HG03103 (cell line): ENCODE results near the gene KRT71.
"Not testable (repeated sequence)": the region's sequence is repeated elsewhere in the genome, so short reads cannot be mapped to it uniquely, and the experiment has no call there.

Experiments used
- ATAC-seq: cut with Tn5 transposase; IDR thresholded peaks from one replicate; pipeline ENCODE4 v1.9.1; 2021; ENCODE audit warnings: low read depth; ENCODE audit not compliant: unreplicated experiment

The KRT71 gene

GRCh38 chr12:52500574-52500973, 52.4 kb downstream of the KRT71 start:
- ATAC-seq, result not testable (repeated sequence)

GRCh38 chr12:52499806-52500560, 53.0 kb downstream of the KRT71 start:
- ATAC-seq, result no peak

DNA sequence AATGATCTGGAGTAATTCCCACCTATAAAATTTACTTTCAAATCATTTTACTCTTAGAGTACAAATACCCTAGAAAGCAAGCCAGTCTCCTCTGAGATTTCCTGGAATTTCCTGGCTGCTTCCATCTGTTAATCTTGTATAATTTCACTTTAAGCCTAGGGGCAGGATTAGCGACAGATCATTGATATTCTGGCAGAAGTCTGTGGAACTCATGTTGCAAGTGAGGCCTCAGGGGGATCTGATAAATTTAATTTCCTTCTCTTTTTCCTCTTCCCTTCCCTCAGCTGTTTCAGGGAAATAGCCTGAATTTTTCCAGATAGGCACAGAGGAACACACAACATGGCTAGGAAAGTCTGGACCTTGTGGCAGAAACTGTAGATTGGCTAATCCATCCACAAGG, 54.0 kb downstream of the KRT71 start:
- no peak for ATAC-seq

DNA sequence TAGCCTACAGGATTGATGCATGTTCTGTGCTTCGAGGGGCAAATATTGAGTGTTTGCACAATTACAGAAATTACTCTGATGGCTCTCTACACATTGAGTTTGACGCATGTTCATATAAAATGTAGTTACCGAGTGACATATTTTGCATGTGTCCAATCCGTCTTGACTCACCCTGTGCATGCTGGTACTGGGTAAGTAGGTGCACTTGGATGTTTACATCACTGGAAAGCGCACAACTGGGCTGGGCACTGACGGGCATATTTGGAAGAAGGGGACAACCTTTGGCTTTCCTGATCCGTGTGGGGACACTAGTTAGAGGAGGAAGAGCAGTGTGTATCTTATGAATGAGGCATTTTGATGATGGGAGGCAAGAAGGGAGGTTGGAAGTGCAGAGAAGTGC, 55.0 kb downstream of the KRT71 start:
- no peak for ATAC-seq

- no peak for ATAC-seq
Measured at GRCh38 chr12:52496590-52497071, 56.3 kb downstream of the KRT71 start.

DNA sequence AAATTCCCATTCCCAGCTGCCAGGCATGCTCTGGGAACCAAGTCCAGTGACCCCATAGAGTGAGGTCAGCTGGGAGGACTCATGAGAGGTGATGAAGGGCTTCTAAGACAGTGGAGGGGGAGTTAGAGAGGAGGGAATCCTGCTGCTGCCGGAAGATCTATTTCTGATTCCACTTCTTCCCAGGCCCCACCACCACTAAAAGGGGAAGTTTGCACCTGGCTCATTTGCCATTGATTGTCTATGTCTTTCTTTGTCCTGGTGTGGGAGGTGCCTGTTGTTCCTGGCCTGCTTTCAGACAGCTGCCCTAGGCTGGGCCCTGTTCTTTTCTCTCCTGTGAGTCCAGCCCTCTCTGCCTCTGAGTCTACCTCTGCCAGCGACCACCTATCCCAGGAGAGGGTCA, 56.9 kb downstream of the KRT71 start:
- ATAC-seq, result no peak

DNA sequence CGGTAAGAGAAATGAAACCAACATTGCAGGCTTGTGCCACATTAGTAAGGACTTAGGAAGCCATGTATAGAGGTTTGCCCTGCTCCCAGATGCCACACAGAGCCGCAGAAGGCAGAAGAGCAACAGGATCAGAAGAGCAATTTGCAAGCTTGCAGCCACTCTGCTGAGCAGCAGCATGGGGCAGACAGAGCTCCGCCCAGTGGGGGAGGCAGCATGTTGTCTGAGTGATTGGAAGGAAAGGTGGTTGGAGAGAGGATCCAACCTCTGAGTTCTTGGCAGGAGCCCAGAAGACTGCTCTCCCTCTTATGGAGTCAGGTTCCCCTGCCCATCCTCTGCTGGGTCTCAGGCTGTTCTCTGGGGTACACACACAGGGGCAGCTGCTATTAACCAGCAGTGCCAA, 57.6 kb downstream of the KRT71 start:
- no peak for ATAC-seq

DNA sequence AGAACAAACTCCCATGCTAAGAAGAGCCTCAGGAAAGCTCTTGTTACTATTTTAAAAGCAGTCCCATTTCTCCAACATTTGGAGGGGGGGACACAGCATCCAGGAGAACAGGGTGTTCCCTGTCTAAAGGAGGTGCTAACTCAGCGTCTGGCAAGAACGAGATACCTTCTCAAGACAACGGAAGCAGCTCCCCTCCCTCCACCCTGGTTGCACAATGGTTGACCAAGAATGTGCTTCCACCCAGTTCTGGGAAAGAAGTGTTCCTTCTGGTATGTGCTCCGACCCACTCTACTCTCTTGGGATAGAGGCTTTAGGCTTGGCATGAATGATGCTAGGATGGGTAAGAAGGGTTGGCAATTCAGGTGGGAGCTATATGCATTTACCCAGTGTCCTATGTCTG, 58.4 kb downstream of the KRT71 start:
- ATAC-seq, result no peak

DNA sequence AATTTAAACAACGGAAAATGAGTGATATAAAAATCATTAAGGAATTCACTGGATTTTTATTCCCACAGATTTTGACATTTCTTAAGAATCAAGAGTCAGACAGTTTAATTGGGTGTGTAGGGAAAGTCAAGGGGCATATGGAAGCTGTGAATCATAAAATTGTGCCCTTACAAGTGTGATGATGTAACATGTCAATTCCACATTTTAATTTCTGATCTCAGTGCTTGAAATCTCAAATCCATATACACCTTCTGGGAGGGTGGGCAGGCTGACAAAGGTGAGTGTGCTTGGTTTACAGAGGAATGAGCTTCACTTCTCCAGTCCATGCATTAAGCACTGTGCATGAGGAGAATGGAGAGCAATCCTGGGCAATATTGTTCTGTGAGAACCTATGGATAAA, 58.8 kb downstream of the KRT71 start:
- ATAC-seq, result no peak
